Measurements from ENCODE around the gene ANKRD50.

- no peak for TF ChIP-seq FOXA1 (IDR thresholded peaks at IDR 0.05)
- TF ChIP-seq SP1 (IDR thresholded peaks at IDR 0.05), result no peak
- TF ChIP-seq BHLHE40 (IDR thresholded peaks at IDR 0.05; ENCODE audit: borderline replicate concordance), result no peak
- no peak for TF ChIP-seq NFRKB (IDR thresholded peaks at IDR 0.05)
- TF ChIP-seq FOXM1 (IDR thresholded peaks at IDR 0.05; ENCODE audit: borderline replicate concordance), result no peak
- TF ChIP-seq HDGF (IDR thresholded peaks at IDR 0.05; ENCODE audit: borderline replicate concordance), result no peak
- TF ChIP-seq ARNT (IDR thresholded peaks at IDR 0.05), result no peak
These were observed 3.8 kb downstream of the ANKRD50 start for GRCh38 chr4:124708517-124709300.

All from HEK293T (cell line).